Mesenchymal stem cell (in vitro differentiated cells and primary cell): Measurements from ENCODE around the gene AHNAK.

Experiments
- DNase-seq: peaks from one replicate; pipeline ENCODE4 v3.0.0-alpha.2; 2013
- H2AFZ ChIP-seq: one replicate; pipeline ENCODE4 v1.6.1; 2013; ENCODE audit warnings: low read depth, mild to moderate bottlenecking, control low read depth, inconsistent platforms, low read length, moderate library complexity
- H2AK5ac ChIP-seq: 2 replicates; pipeline ENCODE4 v1.6.1; 2013; ENCODE audit warnings: low read length, moderate library complexity, mild to moderate bottlenecking, inconsistent platforms; ENCODE audit not compliant: severe bottlenecking
- H2BK120ac ChIP-seq: one replicate; pipeline ENCODE4 v1.6.1; 2013; ENCODE audit warnings: low read depth, mild to moderate bottlenecking, inconsistent platforms, low read length, moderate library complexity
- H2BK12ac ChIP-seq, 2 experiments: one replicate each; pipeline ENCODE4 v1.6.1; 2013; ENCODE audit warnings: inconsistent platforms in 2 of 2, low read length in 2 of 2, mild to moderate bottlenecking in 2 of 2, moderate library complexity in 2 of 2, control low read depth in 1 of 2
- H2BK15ac ChIP-seq: one replicate; pipeline ENCODE4 v1.6.1; 2013; ENCODE audit warnings: mild to moderate bottlenecking, low read depth, inconsistent platforms; ENCODE audit not compliant: poor library complexity, severe bottlenecking
- H2BK5ac ChIP-seq: 2 replicates; pipeline ENCODE4 v1.6.1; 2013; ENCODE audit warnings: low read depth, mild to moderate bottlenecking, low read length, control low read depth, inconsistent platforms; ENCODE audit not compliant: poor library complexity, severe bottlenecking
- H3K14ac ChIP-seq, 2 experiments: one replicate each; pipeline ENCODE4 v1.6.1; 2013; ENCODE audit warnings: inconsistent platforms in 2 of 2, low read length in 2 of 2, control low read depth in 1 of 2, mild to moderate bottlenecking in 1 of 2, moderate library complexity in 1 of 2
- H3K18ac ChIP-seq, 2 experiments: one replicate each; pipeline ENCODE4 v1.6.1; 2013; ENCODE audit warnings: inconsistent platforms in 2 of 2, low read length in 2 of 2, control low read depth in 1 of 2, low read depth in 1 of 2, mild to moderate bottlenecking in 1 of 2
- H3K23ac ChIP-seq, 2 experiments: one replicate each; pipeline ENCODE4 v1.6.1; 2013; ENCODE audit warnings: inconsistent platforms in 2 of 2, low read length in 2 of 2, mild to moderate bottlenecking in 2 of 2, moderate library complexity in 2 of 2, control low read depth in 1 of 2
- H3K27ac ChIP-seq: 2 replicates; pipeline ENCODE4 v1.5.1; 2013; ENCODE audit warnings: mild to moderate bottlenecking, moderate library complexity, low read length, control low read depth, inconsistent platforms; ENCODE audit not compliant: poor library complexity, severe bottlenecking
- H3K27me3 ChIP-seq, 2 experiments: 2 replicates each; pipeline versions ENCODE4 v1.6.1 to v1.7.0; 2013; ENCODE audit warnings: low read length in 2 of 2, mild to moderate bottlenecking in 2 of 2, moderate library complexity in 2 of 2, control low read depth in 1 of 2, inconsistent platforms in 1 of 2; ENCODE audit not compliant: control insufficient read depth in 1 of 2, insufficient read depth in 1 of 2
- H3K36me3 ChIP-seq, 2 experiments: 2 replicates each; pipeline versions ENCODE4 v1.6.1 to v1.7.0; 2013; ENCODE audit warnings: low read length in 2 of 2, control low read depth in 1 of 2, inconsistent platforms in 1 of 2, low read depth in 1 of 2, mild to moderate bottlenecking in 1 of 2; ENCODE audit not compliant: insufficient read depth in 2 of 2, control insufficient read depth in 1 of 2
- H3K4ac ChIP-seq, 2 experiments: one replicate each; pipeline ENCODE4 v1.6.1; 2013; ENCODE audit warnings: inconsistent platforms in 2 of 2, low read length in 2 of 2, mild to moderate bottlenecking in 2 of 2, moderate library complexity in 2 of 2, control low read depth in 1 of 2, low read depth in 1 of 2
- H3K4me1 ChIP-seq: 2 replicates; pipeline ENCODE4 v1.6.1; 2013; ENCODE audit warnings: low read depth, low read length, control low read depth; ENCODE audit not compliant: control insufficient read depth, insufficient read depth
- H3K4me2 ChIP-seq: 2 replicates; pipeline ENCODE4 v1.6.1; 2013; ENCODE audit warnings: low read length, mild to moderate bottlenecking, inconsistent platforms; ENCODE audit not compliant: poor library complexity, severe bottlenecking
- H3K4me3 ChIP-seq, 2 experiments: 2 replicates each; pipeline versions ENCODE4 v1.5.1 to v1.7.0; 2013; ENCODE audit warnings: low read length in 2 of 2, mild to moderate bottlenecking in 2 of 2, control low read depth in 1 of 2, low read depth in 1 of 2; ENCODE audit not compliant: insufficient read depth in 1 of 2
- H3K79me1 ChIP-seq: replicated peaks from 2 replicates; pipeline ENCODE4 v1.6.1; 2013; ENCODE audit warnings: mild to moderate bottlenecking, control low read depth, low read length, inconsistent platforms; ENCODE audit not compliant: poor library complexity, severe bottlenecking
- H3K9ac ChIP-seq: 2 replicates; pipeline ENCODE4 v1.7.0; 2013; ENCODE audit warnings: mild to moderate bottlenecking, low read length, moderate library complexity
- H3K9me3 ChIP-seq: 2 replicates; pipeline ENCODE4 v1.7.0; 2013; ENCODE audit warnings: mild to moderate bottlenecking, low read length; ENCODE audit not compliant: control insufficient read depth
- H4K8ac ChIP-seq: one replicate; pipeline ENCODE4 v1.6.1; 2013; ENCODE audit warnings: inconsistent platforms, mild to moderate bottlenecking, low read length, moderate library complexity
- H4K91ac ChIP-seq: one replicate; pipeline ENCODE4 v1.6.1; 2013; ENCODE audit warnings: mild to moderate bottlenecking, low read length, inconsistent platforms
- WGBS: methylation state at CpG from one replicate; pipeline ENCODE4 v1.1.7; 2013; ENCODE audit warnings: mixed read lengths; 5-methylcytosine and 5-hydroxymethylcytosine counted together

Gene AHNAK

DNA sequence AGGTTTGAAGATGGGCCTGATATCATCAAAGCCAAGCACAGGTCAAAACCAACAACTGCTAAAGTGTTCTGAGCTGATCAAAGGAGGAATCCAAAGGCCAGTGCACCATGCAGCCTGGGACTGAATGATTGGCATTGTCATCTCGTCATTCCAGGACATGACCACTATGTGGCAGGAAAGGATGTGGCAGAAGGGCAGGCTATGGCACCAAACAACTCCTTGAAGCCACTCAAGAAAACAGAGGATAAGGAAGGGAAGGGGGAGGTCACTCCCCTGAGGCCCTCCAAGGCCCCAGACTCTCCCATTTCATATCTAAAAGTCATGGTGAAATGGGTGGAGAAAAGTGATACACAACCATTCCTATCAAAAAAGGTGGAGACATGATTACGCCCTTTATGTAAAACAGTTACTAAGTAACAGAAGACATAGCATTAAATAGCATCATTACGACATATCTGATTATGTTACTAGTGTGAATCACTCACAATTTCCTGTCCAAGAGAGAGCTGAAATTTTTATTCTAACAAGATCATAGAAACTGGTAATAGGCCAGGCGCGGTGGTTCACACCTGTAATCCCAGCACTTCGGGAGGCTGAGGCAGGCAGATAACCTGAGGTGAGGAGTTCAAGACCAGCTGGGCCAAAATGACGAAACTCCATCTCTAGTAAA lies 49.3 kb downstream of the AHNAK start:
- peaks cover 13% of the 10 kb centered on the region for H3K4me1 ChIP-seq
- H4K91ac ChIP-seq, result no peak overlapping the region
- no peak overlapping the region for H2BK15ac ChIP-seq
- WGBS, result 61% methylated on average over 6 of the region's 7 CpGs
- no peak overlapping the region for H3K4me3 ChIP-seq
- peak overlapping the region in 1 of 2 experiments; percentile 66 for H2BK12ac ChIP-seq
- H2BK120ac ChIP-seq, result no peak overlapping the region
- no peaks in the 10 kb centered on the region for H3K9me3 ChIP-seq
- peak; percentile 76 for DNase-seq
- H3K23ac ChIP-seq, result no peak overlapping the region
- H3K18ac ChIP-seq, result no peak overlapping the region
- H2AK5ac ChIP-seq, result no peak overlapping the region
- H3K27me3 ChIP-seq, result no peaks in the 10 kb centered on the region
- H3K4me2 ChIP-seq, result no peak overlapping the region
- H3K27ac ChIP-seq, result no peak overlapping the region
- no peak overlapping the region for H2BK5ac ChIP-seq
- no peak overlapping the region for H3K14ac ChIP-seq
- H3K36me3 ChIP-seq, result peaks cover 0 to 5% of the 10 kb centered on the region in 2 experiments
- H4K8ac ChIP-seq, result no peak overlapping the region
- no peak overlapping the region for H3K4ac ChIP-seq
- no peaks in the 10 kb centered on the region for H3K79me1 ChIP-seq
- H2AFZ ChIP-seq, result no peak overlapping the region
- H3K9ac ChIP-seq, result peak overlapping the region; percentile 68

DNA sequence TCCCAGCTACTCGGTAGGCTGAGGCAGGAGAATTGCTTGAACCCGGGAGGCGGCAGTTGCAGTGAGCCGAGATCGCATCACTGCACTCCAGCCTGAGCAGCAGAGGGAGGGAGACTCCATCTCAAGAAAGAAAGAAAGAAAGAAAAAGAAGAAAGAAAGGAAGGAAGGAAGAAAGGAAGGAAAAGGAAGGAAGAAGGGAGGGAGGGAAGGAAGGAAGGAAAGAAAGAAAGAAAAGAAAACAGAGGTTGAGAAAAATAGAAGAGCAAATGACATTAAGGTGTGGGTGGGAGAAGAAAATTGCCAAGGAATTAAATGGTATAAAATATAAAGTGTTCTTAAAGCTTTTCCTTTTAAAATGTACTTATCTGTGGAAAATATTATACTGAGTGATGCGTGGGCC lies 49.9 kb downstream of the AHNAK start:
- Histone ChIP-seq H2BK5ac (no peak overlapping the region), H2BK15ac (no peak overlapping the region), H4K91ac (no peak overlapping the region), H3K27me3 (no peaks in the 10 kb centered on the region), H3K4me2 (no peak overlapping the region), H3K9me3 (no peaks in the 10 kb centered on the region), H2AFZ (no peak overlapping the region), H2BK120ac (no peak overlapping the region), H3K18ac (no peak overlapping the region), H3K23ac (no peak overlapping the region), H3K4me1 (peaks cover 10% of the 10 kb centered on the region), H2BK12ac (no peak overlapping the region), H3K14ac (no peak overlapping the region), H3K79me1 (no peaks in the 10 kb centered on the region), H3K27ac (no peak overlapping the region), H4K8ac (no peak overlapping the region), H3K9ac (peak overlapping the region; percentile 68), H2AK5ac (no peak overlapping the region), H3K36me3 (peaks cover 0 to 5% of the 10 kb centered on the region in 2 experiments), H3K4ac (no peak overlapping the region), H3K4me3 (no peak overlapping the region)
- WGBS, result 98% methylated on average over 6 of the region's 6 CpGs
- no peak for DNase-seq

- Histone ChIP-seq H2BK120ac (no peak overlapping the region), H3K4me2 (no peak overlapping the region), H3K36me3 (peaks cover 4 to 7% of the 10 kb centered on the region in 2 experiments), H3K27ac (no peak overlapping the region), H3K9me3 (no peaks in the 10 kb centered on the region), H2AFZ (no peak overlapping the region), H3K79me1 (no peaks in the 10 kb centered on the region), H3K18ac (no peak overlapping the region), H3K4me3 (no peak overlapping the region), H3K4me1 (peaks cover 6% of the 10 kb centered on the region), H2AK5ac (peak overlapping the region; percentile 62), H3K27me3 (no peaks in the 10 kb centered on the region), H2BK5ac (no peak overlapping the region), H3K4ac (no peak overlapping the region), H3K14ac (no peak overlapping the region), H4K8ac (no peak overlapping the region), H2BK12ac (no peak overlapping the region), H3K9ac (no peak overlapping the region), H4K91ac (no peak overlapping the region), H3K23ac (no peak overlapping the region), H2BK15ac (no peak overlapping the region)
- no peak for DNase-seq
- WGBS, result 91% methylated on average over 4 of the region's 4 CpGs
These were observed 52.4 kb downstream of the AHNAK start for GRCh38 chr11:62494246-62494645.

DNA sequence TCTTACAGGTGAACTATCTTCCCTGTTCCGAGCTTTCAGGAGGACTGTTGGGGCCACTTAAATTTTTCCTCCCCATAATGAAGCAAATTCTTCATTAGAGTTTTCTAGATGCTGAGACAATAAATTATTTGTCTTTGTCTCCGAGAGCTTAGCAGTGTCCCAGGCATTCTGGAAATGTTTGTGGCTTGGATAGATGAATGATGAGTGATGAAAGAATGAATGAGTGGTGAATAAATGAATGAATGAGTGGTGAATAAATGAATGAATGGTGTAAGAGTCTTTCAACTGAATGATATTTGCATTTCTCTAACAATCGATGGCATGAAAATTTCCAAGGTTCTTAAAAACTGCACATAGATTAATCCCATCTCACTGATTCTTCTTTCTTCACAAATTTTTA lies 52.8 kb downstream of the AHNAK start:
- H2AK5ac ChIP-seq, result no peak overlapping the region
- 81% methylated on average over 1 of the region's 3 CpGs for WGBS
- H4K8ac ChIP-seq, result no peak overlapping the region
- DNase-seq, result no peak
- no peak overlapping the region for H2BK120ac ChIP-seq
- no peak overlapping the region for H2BK5ac ChIP-seq
- H3K23ac ChIP-seq, result no peak overlapping the region
- H3K36me3 ChIP-seq, result peaks cover 7% of the 10 kb centered on the region in 2 experiments
- H3K4ac ChIP-seq, result no peak overlapping the region
- H3K79me1 ChIP-seq, result no peaks in the 10 kb centered on the region
- H3K27me3 ChIP-seq, result no peaks in the 10 kb centered on the region
- H2BK12ac ChIP-seq, result no peak overlapping the region
- no peak overlapping the region for H3K4me2 ChIP-seq
- no peak overlapping the region for H3K18ac ChIP-seq
- no peak overlapping the region for H3K27ac ChIP-seq
- H3K9ac ChIP-seq, result no peak overlapping the region
- H3K4me1 ChIP-seq, result peaks cover 6% of the 10 kb centered on the region
- H4K91ac ChIP-seq, result no peak overlapping the region
- no peak overlapping the region for H2BK15ac ChIP-seq
- no peak overlapping the region for H3K14ac ChIP-seq
- no peaks in the 10 kb centered on the region for H3K9me3 ChIP-seq
- no peak overlapping the region for H3K4me3 ChIP-seq
- H2AFZ ChIP-seq, result no peak overlapping the region
